Measurements from ENCODE around the gene LFNG. TPM values are rescaled to one million over a fixed set of nuclear protein-coding genes. Genes with fewer than 3 reads are reported as not detected.
A peak's percentile ranks its signal among the peaks of the same experiment; 100 is the strongest.

Gene LFNG
- total and polyA plus RNA-seq, 9 of the 15 experiments (the other 6 are each of a cell fraction or from before 2014, with no cell fraction given): 0.03 to 0.89 (median 0.25) TPM; not detected in 1

DNA sequence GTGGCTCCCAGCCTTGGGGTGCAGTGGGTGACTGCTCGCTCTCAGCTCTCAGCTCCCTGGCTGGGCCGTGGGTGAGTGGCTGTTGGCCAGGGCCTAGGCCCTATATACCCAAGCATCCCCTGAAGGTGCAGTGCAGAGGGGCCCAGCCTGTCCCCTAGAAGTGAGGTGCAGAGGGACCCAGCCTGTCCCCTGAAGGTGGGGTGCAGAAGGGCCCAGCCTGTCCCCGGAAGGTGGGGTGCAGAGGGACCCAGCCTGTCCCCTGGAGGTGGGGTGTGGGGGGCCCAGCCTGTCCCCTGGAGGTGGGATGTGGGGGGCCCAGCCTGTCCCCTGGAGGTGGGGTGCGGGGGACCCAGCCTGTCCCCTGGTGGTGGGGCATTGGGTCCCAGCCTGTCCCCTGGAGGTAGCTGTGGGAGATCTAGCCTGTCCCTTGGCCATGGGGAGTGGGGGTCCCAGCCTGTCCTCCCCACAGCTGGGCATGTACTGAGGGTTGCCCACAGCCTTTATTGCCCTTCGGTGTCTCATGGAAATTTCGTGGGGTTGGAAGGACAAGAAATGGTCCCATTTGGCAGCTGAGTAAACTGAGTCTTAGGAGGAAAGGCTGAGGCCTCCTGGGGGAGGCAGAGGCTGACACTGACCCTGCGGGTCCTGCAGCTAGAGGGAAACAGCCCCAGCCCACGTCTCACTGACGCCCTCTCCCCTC, 17.5 kb upstream of the LFNG start:
- H3K79me2 ChIP-seq (ENCODE audit: control insufficient read depth, insufficient read depth, low read length): no peaks in the 10 kb centered on the region
- H3K9ac ChIP-seq (ENCODE audit: insufficient read depth in 1 of 2, low read depth in 2 of 2, low read length in 2 of 2): no peak overlapping the region
- BruUV-seq (replicated peaks): no TSS peak
- no peak overlapping the region for H3K4me3 ChIP-seq
- ChIA-PET POLR2A (interaction anchor here (0.8 kb wide), 1 partner anchor 133 kb away, joined by 6 read pairs; no protein-coding TSS in a partner anchor), CTCF (ENCODE audit: low intra/inter-chr PET ratio) (no interaction called here)
- no peaks in the 10 kb centered on the region for H3K9me3 ChIP-seq (replicated peaks; ENCODE audit: control insufficient read depth, insufficient read depth, low read depth, low read length)
- intact Hi-C loops (cut with micrococcal nuclease) (no loop called here), in situ Hi-C loops (cut with MboI) (no loop called here)
- no peaks in the 10 kb centered on the region for H4K20me1 ChIP-seq (replicated peaks; ENCODE audit: control insufficient read depth, insufficient read depth, low read length)
- ATAC-seq: no peak
- H3K27ac ChIP-seq (ENCODE audit: extremely low read depth, low read depth, low read length): no peak overlapping the region
- WGBS (ENCODE audit: insufficient coverage, low coverage, missing lambda C conversion rate): 26% methylated on average over 6 of the region's 9 CpGs
- H3K9me1 ChIP-seq (ENCODE audit: control insufficient read depth, insufficient read depth, low read length): no peaks in the 10 kb centered on the region
- no peak overlapping the region for H3K4me2 ChIP-seq (ENCODE audit: insufficient read depth, low read length)
- H3K36me3 ChIP-seq (ENCODE audit: control insufficient read depth, insufficient read depth, low read length): no peaks in the 10 kb centered on the region
- H3K4me1 ChIP-seq (replicated peaks in 1 of 2; ENCODE audit: control insufficient read depth in 2 of 2, insufficient read depth in 2 of 2, low read length in 2 of 2): peaks cover 0 to 47% of the 10 kb centered on the region in 2 experiments; a peak in 2 of 5 replicates
- H2AFZ ChIP-seq (ENCODE audit: low read depth, low read length): no peak overlapping the region
- FAIRE-seq: no peak
- DNase-seq (ENCODE audit: extremely low read depth in 1 of 4, low spot score in 3 of 4): no peak
- peaks cover 4 to 56% of the 10 kb centered on the region in 2 experiments; a peak in 3 of 5 replicates for H3K27me3 ChIP-seq (ENCODE audit: control insufficient read depth in 2 of 2, insufficient read depth in 2 of 2, low read length in 2 of 2)
- TF ChIP-seq RBM25 (IDR thresholded peaks at IDR 0.05; ENCODE audit: low read depth, low read length, severe bottlenecking) (peak; percentile 69), ZNF282 (CRISPR knock-in tag; IDR thresholded peaks at IDR 0.05) (no peak), ZNF121 (CRISPR knock-in tag; conservative IDR thresholded peaks at IDR 0.05) (no peak), NFIC (IDR thresholded peaks at IDR 0.05) (no peak), BCOR (IDR thresholded peaks at IDR 0.05) (peak; percentile 68; the same call in 1 of the 2 replicates), ZNF354B (CRISPR knock-in tag; IDR thresholded peaks at IDR 0.05) (no peak), ZNF274 (IDR thresholded peaks at IDR 0.05; ENCODE audit: borderline replicate concordance, low read depth, low read length) (no peak), ZNF143 (CRISPR knock-in tag; IDR thresholded peaks at IDR 0.05) (no peak), ZBTB17 (CRISPR knock-in tag; IDR thresholded peaks at IDR 0.05) (no peak), RBBP5 (IDR thresholded peaks at IDR 0.05; ENCODE audit: borderline replicate concordance, insufficient read depth, low read length, poor library complexity, severe bottlenecking) (no peak), ZNF140 (CRISPR knock-in tag; IDR thresholded peaks at IDR 0.05) (no peak)
- TF ChIP-seq, protein P1, sequence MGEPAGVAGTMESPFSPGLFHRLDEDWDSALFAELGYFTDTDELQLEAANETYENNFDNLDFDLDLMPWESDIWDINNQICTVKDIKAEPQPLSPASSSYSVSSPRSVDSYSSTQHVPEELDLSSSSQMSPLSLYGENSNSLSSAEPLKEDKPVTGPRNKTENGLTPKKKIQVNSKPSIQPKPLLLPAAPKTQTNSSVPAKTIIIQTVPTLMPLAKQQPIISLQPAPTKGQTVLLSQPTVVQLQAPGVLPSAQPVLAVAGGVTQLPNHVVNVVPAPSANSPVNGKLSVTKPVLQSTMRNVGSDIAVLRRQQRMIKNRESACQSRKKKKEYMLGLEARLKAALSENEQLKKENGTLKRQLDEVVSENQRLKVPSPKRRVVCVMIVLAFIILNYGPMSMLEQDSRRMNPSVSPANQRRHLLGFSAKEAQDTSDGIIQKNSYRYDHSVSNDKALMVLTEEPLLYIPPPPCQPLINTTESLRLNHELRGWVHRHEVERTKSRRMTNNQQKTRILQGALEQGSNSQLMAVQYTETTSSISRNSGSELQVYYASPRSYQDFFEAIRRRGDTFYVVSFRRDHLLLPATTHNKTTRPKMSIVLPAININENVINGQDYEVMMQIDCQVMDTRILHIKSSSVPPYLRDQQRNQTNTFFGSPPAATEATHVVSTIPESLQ (CRISPR knock-in tag; IDR thresholded peaks at IDR 0.05): no peak
- TF ChIP-seq, protein P2, sequence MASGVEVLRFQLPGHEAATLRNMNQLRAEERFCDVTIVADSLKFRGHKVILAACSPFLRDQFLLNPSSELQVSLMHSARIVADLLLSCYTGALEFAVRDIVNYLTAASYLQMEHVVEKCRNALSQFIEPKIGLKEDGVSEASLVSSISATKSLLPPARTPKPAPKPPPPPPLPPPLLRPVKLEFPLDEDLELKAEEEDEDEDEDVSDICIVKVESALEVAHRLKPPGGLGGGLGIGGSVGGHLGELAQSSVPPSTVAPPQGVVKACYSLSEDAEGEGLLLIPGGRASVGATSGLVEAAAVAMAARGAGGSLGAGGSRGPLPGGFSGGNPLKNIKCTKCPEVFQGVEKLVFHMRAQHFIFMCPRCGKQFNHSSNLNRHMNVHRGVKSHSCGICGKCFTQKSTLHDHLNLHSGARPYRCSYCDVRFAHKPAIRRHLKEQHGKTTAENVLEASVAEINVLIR (CRISPR knock-in tag; IDR thresholded peaks at IDR 0.05): no peak
- TF ChIP-seq, protein P3, sequence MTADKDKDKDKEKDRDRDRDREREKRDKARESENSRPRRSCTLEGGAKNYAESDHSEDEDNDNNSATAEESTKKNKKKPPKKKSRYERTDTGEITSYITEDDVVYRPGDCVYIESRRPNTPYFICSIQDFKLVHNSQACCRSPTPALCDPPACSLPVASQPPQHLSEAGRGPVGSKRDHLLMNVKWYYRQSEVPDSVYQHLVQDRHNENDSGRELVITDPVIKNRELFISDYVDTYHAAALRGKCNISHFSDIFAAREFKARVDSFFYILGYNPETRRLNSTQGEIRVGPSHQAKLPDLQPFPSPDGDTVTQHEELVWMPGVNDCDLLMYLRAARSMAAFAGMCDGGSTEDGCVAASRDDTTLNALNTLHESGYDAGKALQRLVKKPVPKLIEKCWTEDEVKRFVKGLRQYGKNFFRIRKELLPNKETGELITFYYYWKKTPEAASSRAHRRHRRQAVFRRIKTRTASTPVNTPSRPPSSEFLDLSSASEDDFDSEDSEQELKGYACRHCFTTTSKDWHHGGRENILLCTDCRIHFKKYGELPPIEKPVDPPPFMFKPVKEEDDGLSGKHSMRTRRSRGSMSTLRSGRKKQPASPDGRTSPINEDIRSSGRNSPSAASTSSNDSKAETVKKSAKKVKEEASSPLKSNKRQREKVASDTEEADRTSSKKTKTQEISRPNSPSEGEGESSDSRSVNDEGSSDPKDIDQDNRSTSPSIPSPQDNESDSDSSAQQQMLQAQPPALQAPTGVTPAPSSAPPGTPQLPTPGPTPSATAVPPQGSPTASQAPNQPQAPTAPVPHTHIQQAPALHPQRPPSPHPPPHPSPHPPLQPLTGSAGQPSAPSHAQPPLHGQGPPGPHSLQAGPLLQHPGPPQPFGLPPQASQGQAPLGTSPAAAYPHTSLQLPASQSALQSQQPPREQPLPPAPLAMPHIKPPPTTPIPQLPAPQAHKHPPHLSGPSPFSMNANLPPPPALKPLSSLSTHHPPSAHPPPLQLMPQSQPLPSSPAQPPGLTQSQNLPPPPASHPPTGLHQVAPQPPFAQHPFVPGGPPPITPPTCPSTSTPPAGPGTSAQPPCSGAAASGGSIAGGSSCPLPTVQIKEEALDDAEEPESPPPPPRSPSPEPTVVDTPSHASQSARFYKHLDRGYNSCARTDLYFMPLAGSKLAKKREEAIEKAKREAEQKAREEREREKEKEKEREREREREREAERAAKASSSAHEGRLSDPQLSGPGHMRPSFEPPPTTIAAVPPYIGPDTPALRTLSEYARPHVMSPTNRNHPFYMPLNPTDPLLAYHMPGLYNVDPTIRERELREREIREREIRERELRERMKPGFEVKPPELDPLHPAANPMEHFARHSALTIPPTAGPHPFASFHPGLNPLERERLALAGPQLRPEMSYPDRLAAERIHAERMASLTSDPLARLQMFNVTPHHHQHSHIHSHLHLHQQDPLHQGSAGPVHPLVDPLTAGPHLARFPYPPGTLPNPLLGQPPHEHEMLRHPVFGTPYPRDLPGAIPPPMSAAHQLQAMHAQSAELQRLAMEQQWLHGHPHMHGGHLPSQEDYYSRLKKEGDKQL (CRISPR knock-in tag; IDR thresholded peaks at IDR 0.05; ENCODE audit: borderline replicate concordance): no peak
